HEK293T (cell line): ENCODE data around the gene POLR3F.

Experiments
- ARNT ChIP-seq: fragments of 450-650 bp; IDR thresholded peaks from 2 replicates; pipeline ENCODE4 v1.6.1; 2017; ENCODE audit warnings: mild to moderate bottlenecking
- BHLHE40 ChIP-seq: fragments of 450-650 bp; IDR thresholded peaks from 2 replicates; pipeline ENCODE4 v1.6.1; 2016; ENCODE audit warnings: mild to moderate bottlenecking, moderate library complexity, borderline replicate concordance
- CTBP1 ChIP-seq: fragments of 450-650 bp; IDR thresholded peaks from 2 replicates; pipeline ENCODE4 v1.6.1; 2016; ENCODE audit warnings: borderline replicate concordance
- FOXK2 ChIP-seq: fragments of 450-650 bp; IDR thresholded peaks from 2 replicates; pipeline ENCODE4 v1.6.1; 2016; ENCODE audit warnings: mild to moderate bottlenecking
- FOXM1 ChIP-seq: fragments of 450-650 bp; IDR thresholded peaks from 2 replicates; pipeline ENCODE4 v1.6.1; 2017; ENCODE audit warnings: mild to moderate bottlenecking, borderline replicate concordance
- SUZ12 ChIP-seq: fragments of 450-650 bp; IDR thresholded peaks from 2 replicates; pipeline ENCODE4 v1.6.1; 2016; ENCODE audit warnings: mild to moderate bottlenecking

DNA sequence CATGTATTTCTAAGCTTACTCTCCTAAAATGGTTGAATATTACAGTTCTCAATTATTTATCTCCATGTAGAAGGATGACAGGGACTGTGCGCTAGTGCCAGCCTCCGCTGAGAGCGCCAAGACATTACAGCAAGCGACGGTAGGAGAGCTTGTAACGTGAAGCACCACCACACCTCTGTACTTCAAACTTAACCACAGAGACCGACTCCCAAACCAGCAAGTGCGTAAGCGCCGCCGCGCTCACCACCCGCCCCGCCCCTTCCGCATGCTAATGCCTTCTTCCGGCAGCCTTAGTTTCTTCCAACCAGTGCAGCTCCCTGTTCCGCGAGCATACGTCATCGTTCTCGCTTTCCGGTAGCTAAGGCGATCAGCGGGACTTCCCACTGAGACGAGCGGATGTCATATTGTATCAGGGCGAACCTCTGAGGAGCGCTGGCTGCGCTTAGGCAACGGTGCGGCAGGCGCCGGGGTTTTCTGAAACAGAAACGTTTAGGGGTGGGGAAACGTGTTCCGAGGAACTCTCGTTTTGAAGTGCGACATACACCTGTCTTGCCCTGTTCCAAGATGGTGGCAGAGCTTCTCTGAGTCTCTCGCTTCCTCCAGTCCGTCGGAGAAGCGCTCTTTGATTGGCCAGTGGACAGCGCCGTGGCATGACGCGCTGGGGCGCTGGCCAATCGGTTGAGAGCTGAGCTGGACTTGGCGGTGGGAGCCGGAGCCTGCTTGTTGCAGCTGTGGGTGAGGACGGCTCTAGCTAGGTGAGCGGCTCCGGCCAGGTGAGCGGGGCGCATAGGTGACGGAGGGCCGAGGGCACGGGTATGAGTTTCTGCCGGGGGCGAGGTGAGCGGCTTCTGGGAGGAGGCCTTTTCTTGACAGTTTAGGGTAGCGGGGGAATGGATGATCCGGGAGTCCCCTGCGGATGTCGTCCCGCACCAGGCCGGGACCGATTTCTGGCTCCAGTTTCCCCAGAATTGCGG is 40.3 kb downstream of the POLR3F start, which contains the start of gene SEC23B:
- TF ChIP-seq ARNT = no peak
- TF ChIP-seq SUZ12 = no peak
- no peak for TF ChIP-seq CTBP1
- TF ChIP-seq FOXM1 = no peak
- TF ChIP-seq BHLHE40 = no peak
- TF ChIP-seq FOXK2 = no peak
